GM21447 (cell line): ENCODE results near the gene PRKAA1.

Source experiments
- ATAC-seq: cut with Tn5 transposase; IDR thresholded peaks from one replicate; pipeline ENCODE4 v1.9.1; 2021; ENCODE audit not compliant: unreplicated experiment

Gene PRKAA1

GRCh38 chr5:40798012-40798800, at the start of gene PRKAA1:
Gene PRKAA1, minus strand, starts transcription at chr5:40798374. Its CDS starts 185 bp downstream, at chr5:40798189.
- peak; percentile 84 for ATAC-seq

- no peak for ATAC-seq
These were observed 49.4 kb upstream of the PRKAA1 start for GRCh38 chr5:40847525-40847924.

GRCh38 chr5:40846371-40846770, 48.2 kb upstream of the PRKAA1 start:
- ATAC-seq: no peak

GRCh38 chr5:40844565-40844964, 46.4 kb upstream of the PRKAA1 start:
- ATAC-seq: no peak

GRCh38 chr5:40842351-40842750, 44.2 kb upstream of the PRKAA1 start:
- ATAC-seq: no peak

GRCh38 chr5:40841068-40841805, 43.1 kb upstream of the PRKAA1 start, which contains the start of gene CARD6:
Gene CARD6, plus strand, starts transcription at chr5:40841367. Its CDS starts 16 bp downstream, at chr5:40841383.
- ATAC-seq: peak; percentile 55

GRCh38 chr5:40838086-40838485, 39.9 kb upstream of the PRKAA1 start:
- ATAC-seq: no peak

GRCh38 chr5:40834849-40835787, 36.9 kb upstream of the PRKAA1 start, which contains the start of gene RPL37:
Gene RPL37, minus strand, starts transcription at chr5:40835222. Its CDS starts 37 bp downstream, at chr5:40835185.
- ATAC-seq: peak; percentile 93

- no peak for ATAC-seq
These were observed 36.2 kb upstream of the PRKAA1 start for GRCh38 chr5:40834391-40834848.

GRCh38 chr5:40833712-40834229, 35.6 kb upstream of the PRKAA1 start:
- no peak for ATAC-seq

GRCh38 chr5:40832345-40832744, 34.2 kb upstream of the PRKAA1 start:
- ATAC-seq: no peak

- no peak for ATAC-seq
These were observed 33.4 kb upstream of the PRKAA1 start for GRCh38 chr5:40831346-40832210.

- ATAC-seq: no peak
These were observed 31.8 kb upstream of the PRKAA1 start for GRCh38 chr5:40829748-40830533.

- ATAC-seq: no peak
These were observed 30.8 kb upstream of the PRKAA1 start for GRCh38 chr5:40828690-40829661.

GRCh38 chr5:40828021-40828631, 30.0 kb upstream of the PRKAA1 start:
- no peak for ATAC-seq

GRCh38 chr5:40827188-40827977, 29.2 kb upstream of the PRKAA1 start:
- ATAC-seq: no peak
